ENCODE results near the gene PTPRU.

Gene PTPRU

DNA sequence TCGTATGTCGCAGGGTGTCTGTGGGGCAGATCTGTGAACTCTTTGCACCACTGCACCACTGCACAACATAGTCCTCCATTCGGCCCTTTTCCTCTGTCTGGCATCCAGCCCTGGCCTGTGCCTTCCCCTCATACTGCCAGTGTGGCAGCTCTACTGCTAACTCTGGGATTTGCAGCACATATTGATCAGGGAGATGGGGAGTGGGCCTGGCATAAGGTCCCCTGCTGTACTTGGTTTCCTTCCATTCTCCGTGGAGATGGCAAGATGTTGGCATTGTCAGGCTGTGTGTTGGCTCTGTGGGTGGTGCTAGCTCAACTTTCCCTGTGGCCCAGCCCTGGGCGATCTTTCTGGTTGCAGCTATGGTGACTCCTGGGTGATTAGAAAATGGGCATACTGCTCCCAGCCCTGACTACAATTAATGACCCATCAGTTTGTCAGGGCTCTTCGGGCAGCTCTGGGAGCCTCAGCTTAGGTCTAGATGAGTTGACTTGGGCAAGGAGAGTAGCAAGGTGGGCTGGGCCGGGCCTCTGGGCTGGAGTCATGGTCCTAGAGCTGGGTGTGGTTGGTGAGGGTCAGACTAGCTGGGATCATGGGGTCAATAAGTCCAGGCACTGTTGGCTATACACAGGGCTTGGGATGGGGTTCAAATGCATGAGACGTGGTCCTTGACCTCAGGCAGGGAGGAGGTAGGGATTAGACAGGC lies 11.4 kb downstream of the PTPRU start:
- DNase-seq (ENCODE audit: low read depth) = no peak
- no peak overlapping the region for H3K4me3 ChIP-seq (ENCODE audit: low read depth, low read length)
- TF ChIP-seq, protein P1, sequence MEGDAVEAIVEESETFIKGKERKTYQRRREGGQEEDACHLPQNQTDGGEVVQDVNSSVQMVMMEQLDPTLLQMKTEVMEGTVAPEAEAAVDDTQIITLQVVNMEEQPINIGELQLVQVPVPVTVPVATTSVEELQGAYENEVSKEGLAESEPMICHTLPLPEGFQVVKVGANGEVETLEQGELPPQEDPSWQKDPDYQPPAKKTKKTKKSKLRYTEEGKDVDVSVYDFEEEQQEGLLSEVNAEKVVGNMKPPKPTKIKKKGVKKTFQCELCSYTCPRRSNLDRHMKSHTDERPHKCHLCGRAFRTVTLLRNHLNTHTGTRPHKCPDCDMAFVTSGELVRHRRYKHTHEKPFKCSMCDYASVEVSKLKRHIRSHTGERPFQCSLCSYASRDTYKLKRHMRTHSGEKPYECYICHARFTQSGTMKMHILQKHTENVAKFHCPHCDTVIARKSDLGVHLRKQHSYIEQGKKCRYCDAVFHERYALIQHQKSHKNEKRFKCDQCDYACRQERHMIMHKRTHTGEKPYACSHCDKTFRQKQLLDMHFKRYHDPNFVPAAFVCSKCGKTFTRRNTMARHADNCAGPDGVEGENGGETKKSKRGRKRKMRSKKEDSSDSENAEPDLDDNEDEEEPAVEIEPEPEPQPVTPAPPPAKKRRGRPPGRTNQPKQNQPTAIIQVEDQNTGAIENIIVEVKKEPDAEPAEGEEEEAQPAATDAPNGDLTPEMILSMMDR (IDR thresholded peaks at IDR 0.05; ENCODE audit: low read depth, low read length, missing control alignments) = no peak

DNA sequence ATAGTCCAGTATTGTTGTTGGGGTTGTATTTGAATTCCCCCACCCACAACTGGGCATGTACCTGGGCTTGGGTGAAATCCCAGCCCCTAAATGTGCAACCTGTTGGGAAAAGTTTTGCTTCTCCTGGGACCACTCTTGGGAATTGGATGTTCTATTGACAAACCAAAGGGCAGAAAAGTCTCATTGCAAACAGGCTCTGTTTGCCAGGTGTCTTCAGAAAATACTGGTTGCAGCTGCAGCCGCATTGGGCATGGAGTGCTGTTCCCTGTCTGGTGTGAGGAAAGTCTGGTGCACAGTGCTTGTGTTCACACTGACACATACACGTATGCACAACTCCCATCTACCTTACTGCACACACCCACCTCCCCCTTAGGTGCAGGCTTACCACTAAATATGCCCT lies 12.1 kb downstream of the PTPRU start:
- TF ChIP-seq, protein P1 (IDR thresholded peaks at IDR 0.05; ENCODE audit: low read depth, low read length, missing control alignments) = no peak
- no peak overlapping the region for H3K4me3 ChIP-seq (ENCODE audit: low read depth, low read length)
- DNase-seq (ENCODE audit: low read depth) = no peak

DNA sequence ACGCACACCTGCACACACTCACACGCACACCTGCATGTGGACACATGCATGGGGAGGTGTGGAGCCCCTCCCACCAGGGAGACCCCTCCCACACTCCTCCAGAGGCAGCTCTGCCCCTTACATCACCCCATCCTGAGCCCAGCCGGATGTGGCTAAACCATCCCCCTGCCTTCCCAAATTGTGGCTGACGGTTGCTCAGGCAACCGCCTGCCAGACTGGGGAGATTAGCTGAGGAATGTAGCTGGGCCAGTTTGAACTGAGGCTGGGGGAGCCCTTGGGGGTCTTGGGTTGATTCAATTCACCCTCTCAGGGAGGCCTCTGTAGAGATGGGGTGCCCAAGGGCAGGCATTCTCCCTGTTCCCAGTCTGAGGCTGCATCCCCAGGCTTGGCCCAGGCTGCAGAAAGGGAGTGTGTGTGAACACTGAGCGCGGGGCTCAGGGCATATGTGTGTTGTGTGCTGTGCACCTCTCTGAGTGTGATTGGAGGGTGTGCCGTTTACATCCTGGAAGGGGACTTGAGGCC lies 12.9 kb downstream of the PTPRU start:
- no peak for DNase-seq (ENCODE audit: low read depth)
- no peak overlapping the region for H3K4me3 ChIP-seq (ENCODE audit: low read depth, low read length)
- TF ChIP-seq, protein P1 (IDR thresholded peaks at IDR 0.05; ENCODE audit: low read depth, low read length, missing control alignments) = no peak

DNA sequence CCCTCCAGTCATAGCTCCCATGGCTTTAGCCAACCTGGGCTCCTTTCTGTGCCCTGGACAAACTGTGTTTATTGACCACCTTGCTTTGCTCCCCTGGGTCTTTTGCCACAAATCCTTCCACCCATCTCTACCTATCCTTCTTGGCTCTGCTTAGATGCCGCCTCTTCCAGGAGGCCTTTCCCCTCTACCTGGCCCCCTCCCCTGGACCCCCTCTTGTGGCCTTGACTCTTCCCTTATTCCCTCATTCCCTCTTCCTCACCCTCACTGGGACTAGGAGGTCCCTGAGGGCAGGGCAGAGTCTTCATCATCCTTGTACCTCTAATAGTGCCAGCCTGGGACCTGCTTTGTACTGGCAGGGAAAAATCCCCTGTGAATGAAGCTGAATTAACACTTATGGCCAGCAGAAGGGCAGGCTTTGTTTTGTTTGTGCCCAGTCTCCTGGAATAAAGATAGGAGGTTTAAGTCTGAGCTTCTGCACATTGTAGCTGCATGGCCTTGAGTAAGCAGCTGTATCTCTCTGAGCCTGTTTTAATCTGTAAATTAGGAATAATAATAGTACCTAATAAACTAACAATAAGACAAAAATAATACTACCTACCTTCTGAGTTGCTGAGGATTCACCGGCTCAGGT lies 13.7 kb downstream of the PTPRU start:
- TF ChIP-seq, protein P1 (IDR thresholded peaks at IDR 0.05; ENCODE audit: low read depth, low read length, missing control alignments) = no peak
- DNase-seq (ENCODE audit: low read depth) = no peak
- H3K4me3 ChIP-seq (ENCODE audit: low read depth, low read length) = no peak overlapping the region

DNA sequence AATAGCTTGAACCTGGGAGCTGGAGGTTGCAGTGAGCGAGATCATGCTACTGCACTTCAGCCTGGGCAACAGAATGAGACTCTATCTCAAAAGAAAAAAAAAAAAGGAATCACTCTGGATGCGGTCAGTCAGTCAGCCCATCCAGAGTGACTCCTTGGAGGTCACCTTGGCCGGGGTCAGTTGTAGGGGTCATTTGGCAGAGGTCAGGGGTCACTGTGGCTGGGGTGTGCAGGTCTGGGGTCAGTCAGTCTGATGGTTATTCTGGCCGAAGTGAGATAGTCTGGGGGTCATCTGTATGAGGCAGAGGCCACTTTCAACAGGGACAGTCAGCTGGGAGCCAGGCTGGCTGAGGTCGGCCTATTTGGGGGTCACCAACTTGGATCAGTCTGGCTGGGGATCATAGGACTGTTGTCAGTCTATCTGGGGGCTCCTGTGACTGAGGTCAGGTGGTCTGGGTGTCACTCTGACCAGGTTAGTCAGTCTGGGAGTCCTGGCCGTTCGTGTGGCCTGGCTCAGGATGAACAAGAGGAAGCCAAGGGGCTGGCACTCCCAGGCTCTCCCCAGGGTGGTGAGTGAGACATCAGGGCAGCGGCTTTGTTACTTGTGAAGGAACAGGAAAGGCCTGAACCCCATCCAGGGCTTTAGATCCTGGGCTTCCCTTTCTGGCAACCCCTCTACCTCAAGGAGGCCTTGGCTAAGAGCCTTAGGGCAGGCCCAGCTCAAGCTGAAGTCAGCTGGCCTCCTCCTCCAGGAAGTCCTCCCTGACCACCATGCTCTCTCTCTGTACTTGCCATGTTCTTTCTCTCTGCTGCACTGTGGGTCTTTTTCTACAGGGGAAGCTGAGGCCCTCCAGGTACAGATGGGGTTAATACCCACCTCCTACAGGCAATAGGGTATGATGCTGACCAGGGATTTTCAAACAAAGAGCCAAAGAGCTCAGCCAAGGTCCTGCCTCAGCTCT lies 15.1 kb downstream of the PTPRU start:
- no peak for DNase-seq (ENCODE audit: low read depth)
- TF ChIP-seq, protein P1 (IDR thresholded peaks at IDR 0.05; ENCODE audit: low read depth, low read length, missing control alignments) = no peak
- no peak overlapping the region for H3K4me3 ChIP-seq (ENCODE audit: low read depth, low read length)

DNA sequence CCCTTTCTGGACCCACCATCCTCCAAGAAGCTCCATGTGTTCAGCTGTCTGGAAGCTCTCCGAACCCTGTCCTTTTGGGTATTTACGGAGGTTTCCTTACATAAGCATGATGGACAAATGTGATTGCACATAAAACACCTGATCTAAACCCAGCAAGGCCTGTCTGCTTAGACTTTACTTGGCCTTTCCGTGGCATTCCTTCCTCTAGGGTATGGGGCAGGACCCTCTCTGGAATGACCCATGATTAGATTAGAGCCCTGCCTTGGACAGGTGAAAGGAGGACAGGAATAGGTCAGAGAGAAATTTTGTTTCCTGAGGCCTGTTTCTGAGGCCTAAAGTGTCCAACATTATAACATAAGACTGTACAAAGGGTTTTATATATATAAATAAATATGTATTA lies 16.9 kb downstream of the PTPRU start:
- TF ChIP-seq, protein P1 (IDR thresholded peaks at IDR 0.05; ENCODE audit: low read depth, low read length, missing control alignments) = no peak

More for the DNA sequence above, 16.9 kb downstream of the PTPRU start:
- DNase-seq (ENCODE audit: low read depth) = no peak
- H3K4me3 ChIP-seq (ENCODE audit: low read depth, low read length) = no peak overlapping the region
